HG02642 (cell line): ENCODE results near the gene ADARB1.

Source experiments
- ATAC-seq: cut with Tn5 transposase; IDR thresholded peaks from one replicate; pipeline ENCODE4 v1.9.1; 2021; ENCODE audit warnings: mild to moderate bottlenecking; ENCODE audit not compliant: unreplicated experiment, poor library complexity

ADARB1 gene

DNA sequence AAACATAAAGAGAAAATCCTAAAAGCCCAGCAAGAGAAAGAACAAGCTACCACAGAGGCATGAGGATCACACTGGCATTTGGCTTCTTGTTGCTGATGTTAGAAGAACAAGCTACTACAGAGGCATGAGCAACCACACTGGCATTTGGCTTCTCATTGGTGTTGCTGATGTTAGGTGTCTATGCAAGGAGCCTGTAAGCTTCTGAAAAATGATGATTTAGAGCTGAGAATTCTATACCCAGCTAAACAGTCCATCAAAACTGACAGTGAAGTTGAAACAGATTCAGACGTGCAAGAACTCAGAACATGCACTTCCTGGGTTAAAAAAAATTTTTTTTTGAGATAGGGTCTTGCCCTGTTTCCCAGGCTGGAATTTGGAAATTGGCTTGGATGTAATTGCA is 37.8 kb upstream of the ADARB1 start:
- no peak for ATAC-seq

DNA sequence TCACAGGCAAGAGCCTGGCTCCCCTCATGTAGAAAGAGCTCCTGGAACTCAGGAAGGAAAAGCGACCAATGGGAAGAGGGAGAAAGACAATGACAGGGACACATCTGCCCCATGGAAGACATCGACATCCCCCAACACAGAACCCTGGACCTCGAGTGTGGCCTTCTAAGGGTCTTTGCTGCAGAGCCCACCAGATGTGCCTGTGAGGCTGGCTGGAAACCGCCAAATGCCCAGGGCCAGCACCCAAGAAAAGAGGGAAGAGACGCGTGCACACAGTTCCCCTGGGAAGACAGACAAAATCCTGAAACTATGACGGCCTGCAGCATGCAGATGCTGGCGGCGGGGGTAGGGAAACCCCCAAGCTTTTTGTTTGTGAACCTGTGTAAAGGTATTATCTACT is 36.4 kb upstream of the ADARB1 start:
- ATAC-seq = no peak

DNA sequence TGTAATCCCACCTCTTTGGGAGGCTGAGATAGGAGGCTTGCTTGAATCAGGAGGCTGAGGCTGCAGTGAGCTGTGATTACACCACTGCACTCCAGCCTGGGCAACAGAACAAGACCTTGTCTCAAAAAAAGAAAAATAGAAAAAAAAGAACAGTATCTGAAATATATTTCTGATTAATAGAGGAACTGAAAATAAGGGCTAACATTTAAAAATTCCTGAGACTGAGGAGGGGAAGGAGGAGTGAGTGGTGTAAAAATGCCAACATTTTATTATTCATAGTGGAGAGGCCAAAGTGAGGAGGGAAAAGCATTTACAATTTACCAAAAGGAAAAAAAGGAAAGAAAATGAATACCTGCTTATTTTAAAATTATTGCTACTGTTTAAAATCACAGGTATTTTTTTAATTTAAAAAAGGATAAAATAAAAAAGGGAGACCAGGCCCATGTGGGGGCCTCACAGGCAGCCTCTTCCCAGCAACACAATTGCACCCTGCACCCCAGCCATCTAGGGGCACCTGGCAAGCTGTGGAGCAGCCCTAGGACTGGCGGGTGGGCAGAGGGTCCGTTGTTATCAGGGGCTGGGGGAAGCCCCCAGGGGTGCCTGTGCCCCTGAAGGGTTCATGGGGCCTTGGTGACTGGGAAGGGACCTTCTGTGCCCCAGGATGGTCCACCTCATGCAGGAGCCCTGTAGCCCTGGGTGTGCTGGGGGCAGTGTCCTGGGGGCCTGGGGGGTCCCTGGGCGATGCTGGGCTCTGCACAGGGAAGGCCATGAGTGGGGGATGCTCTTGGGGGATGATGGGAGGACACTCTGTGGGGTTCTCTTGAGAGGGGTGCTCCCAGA is 34.8 kb upstream of the ADARB1 start:
- ATAC-seq = no peak

DNA sequence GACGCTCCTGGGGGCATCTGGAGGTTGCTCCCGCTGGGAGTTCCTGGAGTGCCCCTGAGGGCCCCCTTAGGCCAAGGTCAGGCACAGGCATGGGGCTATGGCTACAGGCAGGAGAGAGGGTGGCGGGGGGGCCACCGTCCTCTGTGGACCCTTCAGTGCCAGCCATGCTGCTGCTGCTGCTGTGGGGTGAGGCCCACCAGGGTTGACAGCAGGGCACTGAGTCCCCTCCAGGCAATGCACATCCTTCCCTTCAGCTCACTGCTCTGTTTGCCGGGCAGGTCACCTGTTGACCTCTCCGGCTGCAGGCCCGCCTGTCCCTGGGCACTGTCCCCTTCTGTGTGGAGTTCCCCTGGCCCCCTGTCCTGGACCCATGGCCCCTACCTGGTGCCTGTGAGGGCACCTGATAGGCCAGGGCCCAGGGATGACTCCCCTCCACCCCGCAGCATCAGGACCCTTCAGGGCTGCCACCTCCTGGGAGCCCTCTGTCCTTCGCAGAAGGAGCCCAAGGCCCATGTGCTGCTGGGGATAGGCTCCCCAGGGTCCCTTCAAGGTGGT is 34.1 kb upstream of the ADARB1 start:
- no peak for ATAC-seq

DNA sequence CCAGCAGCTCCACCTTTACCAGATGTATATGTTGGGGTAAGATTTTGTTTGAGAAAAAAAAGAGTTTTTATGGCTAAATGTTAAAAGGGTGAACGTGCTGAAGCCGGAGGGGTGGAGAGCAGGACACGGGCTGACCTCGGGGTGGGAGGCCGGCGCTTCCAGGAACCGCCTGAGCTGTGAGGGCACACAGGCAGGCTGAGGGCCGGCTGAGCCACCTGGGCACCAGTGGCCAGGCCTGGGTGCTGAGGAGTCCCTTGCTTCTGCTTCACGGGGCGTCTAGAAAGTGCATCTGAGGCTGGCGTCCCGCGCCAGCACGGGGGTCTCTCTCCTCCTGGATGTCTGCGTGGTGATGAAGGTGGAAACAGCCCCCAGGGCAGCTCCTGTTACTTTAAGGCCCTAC is 33.6 kb upstream of the ADARB1 start:
- ATAC-seq = no peak

DNA sequence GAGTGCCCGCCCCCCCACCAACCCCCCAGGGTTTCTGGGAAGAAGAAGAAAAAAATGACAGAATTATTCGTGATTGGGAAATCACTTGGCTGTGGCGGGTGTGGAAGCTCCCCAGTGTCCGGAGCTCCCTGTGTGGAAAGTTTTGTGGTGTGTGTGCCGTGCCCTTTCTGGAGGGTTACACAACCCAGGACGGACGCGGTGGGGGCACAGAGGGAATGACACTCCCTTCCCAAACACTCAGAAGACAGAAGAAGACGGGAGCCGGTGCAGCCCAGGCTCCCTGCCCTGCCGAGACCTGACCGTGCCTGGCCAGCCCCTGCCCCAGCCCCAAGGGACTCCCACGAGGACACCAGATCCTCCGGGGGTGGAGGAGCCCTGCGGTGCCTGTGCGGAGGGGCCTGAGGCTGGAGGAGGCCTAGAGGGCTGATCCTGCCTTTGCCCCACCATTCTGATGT is 33.0 kb upstream of the ADARB1 start:
- no peak for ATAC-seq

DNA sequence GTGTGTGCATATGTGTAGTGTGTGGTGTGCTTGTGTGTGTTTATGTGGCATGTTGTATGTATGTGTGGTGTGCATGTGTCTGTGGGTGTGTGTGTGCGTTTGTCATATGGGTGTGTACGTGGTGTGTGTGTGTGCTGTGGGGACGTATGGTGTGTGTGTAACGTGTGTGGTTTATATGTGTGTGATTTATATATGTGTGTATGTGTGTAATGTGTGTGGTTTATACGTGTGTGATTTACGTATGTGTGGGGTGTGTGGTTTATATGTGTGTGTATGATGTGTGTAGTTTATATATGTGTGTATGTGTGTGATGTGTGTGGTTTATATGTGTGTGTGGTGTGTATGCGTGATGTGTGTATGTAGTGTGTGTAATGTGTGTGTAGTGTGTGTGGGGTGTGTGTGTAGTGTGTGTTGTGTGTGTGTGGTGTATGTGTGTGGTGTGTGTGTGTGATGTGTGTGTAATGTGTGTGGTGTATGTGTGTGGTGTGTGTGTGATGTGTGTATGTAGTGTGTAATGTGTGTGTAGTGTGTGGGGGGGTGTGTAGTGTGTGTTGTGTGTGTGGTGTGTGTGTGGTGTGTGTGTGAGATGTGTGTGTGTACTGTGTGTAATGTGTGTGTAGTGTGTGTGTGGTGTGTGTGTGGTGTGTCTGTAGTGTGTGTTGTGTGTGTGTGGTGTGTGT is 32.3 kb upstream of the ADARB1 start:
- ATAC-seq = no peak

DNA sequence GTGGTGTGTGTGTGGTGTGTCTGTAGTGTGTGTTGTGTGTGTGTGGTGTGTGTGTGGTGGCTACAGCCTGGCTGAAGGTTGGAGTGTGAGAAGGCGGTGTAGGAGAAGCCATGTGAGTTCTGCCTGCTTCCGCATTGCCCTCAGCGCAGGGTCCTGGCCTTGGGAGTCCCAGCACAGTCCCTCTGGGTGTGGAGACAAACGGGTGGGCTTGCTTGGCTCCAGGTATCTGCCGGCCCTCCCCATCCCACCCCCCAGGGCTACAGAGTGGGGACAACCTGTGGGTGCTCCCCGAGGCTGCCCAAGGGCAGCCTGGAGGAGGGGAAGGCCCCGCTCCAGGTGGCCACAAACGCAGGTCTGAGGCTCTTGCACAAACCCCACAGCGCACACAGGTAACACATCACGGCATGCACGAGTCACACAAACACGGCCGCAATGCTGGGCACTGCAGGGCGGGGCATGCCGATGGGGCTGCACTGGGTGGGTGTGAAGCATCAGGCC is 31.7 kb upstream of the ADARB1 start:
- ATAC-seq = no peak

DNA sequence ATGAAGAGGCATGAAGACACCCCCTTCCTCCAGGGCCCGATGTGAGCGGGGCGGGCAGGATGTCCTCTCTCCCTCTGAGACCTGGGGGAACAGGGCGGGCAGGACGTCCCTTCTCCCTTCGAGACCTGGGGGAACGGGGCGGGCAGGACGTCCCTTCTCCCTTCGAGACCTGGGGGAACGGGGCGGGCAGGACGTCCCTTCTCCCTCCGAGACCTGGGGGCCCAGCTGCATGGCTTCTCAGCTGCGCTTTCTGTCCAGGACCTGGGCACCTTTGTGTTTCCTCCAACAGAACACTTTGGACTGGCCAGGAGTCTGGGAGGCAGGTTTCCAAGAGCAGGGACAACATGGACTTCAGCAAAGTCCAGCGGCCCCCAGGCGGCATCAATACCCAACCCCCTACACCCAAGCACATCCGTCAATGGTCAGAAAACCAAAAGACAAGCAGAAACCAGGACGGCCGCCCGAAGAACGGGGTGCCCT is 30.8 kb upstream of the ADARB1 start:
- no peak for ATAC-seq

DNA sequence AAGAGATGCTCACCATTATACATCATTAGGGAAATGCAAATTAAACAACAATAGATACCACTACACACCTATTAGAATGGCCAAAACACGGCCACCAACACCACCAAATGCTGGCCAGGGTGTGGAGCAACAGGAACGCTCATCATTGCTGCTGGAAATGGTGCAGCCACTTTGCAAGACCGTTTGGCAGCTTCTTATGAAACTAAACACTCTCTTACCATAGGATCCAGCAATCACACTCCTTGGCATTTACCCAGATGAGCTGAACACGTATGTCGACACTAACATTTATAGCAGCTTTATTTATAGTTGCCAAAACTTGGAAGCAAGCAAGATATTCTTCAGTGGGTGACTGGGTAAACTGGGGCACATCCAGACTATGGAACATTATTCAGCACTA is 28.9 kb upstream of the ADARB1 start:
- no peak for ATAC-seq

DNA sequence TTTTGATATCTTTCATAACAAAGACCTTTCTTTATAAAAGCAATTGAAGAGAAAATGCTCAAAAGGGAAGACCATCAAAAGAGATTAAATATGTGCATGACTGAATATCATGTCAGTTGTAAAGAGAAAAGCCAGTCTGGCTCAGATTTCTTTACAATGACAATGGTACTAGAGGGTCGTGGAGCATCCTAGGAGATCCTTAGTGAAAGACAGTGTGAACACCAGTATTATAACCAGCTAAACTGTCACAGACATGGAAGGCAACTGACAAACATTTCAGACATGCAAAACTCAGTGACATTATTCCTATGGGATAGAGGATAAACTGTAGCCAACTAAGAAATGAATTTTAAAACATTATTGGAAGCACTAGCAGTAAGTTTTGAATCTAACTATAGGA is 27.1 kb upstream of the ADARB1 start:
- no peak for ATAC-seq

DNA sequence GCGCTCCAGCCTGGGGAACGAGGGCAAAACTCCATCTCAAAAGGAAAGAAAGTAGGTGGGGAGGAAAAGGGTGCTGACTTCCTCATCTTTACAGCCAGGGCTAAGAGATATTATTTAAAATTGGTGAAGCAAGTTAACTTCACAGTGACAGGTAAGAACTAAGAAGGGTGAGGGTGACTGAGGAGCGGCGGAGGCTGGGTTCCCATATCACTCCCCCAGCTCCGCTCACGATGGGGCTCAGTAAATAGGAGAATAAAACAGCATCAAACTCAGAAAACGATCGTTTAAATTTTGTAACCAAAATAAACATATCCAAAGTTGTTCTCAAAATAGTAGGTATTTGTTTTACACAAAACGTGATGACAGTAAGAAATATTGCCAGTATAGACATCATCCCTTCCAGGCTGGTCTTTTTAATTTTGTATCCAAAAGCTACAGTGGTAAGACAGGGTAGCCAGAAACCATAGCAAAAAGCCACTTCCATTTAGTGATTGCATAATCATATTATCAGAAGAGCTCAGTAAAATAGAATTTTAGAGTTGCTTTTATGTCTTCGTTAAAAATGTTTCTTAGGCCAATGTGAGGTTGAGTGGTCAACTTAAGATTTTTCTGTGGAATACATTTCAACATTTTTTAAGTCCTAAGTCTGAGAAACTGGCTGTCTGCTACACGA is 26.2 kb upstream of the ADARB1 start:
- ATAC-seq = no peak

DNA sequence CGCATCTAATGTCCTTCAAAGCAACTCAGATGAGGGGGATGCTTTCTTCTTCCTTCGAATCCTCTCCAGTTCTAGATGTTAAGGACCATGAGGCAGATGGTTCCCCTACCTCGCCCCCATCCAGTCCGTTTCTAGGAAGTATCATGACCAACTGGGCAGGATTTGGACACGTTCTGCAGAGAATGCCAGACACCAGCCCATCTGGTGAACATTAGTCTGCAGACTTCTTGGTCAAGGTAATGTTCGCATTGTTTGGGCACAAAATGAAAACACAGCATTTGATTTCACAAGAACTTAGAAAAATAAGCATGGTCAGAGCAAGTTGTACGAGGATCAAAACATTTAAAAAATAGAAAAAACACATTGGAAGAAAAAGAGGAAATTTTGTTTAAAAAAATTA is 25.4 kb upstream of the ADARB1 start:
- ATAC-seq = no peak

DNA sequence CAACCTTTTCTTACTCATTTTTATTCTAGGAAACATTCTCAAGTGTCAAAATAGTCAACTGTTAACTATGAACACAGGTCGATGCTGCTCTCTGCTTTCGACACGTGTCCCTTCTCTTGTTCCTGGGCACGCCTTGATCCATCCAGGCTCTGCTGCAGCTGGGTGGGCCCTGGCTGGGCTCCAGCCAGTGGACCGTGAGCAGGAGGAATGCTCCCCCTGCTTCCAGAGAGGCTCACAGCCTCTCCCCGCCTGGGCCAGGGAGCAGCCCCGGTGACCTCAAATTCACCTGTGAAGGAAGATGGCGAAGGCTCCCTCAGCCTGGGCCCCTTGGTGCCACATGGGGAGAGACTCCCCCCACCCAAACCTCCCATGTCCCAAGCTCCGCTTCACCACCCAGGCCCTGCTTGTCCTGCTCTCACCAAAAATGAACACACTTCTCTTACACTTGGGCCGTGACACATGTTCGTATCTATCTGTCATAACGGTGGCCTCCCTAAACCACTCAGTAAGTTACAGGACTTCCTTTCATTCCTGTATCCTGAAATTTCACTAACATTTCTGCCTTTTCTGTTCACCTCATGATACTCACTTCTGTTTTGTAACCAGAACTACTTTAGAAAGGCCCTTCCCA is 24.6 kb upstream of the ADARB1 start:
- ATAC-seq = no peak

DNA sequence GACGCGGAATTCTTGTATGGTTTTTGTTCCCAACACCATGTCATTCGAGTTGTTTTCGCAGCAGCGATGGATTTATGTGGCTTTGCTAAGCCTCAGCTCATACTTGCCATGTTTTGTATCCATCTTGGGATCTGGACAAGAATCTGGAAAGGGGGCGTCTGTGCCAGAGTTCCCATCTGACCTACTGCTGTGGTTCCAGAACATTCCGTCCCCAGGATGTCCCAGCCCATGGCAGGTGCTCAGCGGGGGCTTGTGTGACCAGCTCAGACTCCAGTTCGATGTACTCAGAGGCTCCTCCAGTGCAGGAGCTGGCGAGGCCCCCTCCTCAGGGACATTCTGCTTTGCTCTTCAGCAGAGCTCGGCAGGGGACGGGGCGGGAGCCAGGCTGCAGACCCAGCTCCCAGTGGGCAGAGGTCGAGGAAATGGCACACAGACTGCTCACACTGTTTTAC is 24.0 kb upstream of the ADARB1 start:
- no peak for ATAC-seq

DNA sequence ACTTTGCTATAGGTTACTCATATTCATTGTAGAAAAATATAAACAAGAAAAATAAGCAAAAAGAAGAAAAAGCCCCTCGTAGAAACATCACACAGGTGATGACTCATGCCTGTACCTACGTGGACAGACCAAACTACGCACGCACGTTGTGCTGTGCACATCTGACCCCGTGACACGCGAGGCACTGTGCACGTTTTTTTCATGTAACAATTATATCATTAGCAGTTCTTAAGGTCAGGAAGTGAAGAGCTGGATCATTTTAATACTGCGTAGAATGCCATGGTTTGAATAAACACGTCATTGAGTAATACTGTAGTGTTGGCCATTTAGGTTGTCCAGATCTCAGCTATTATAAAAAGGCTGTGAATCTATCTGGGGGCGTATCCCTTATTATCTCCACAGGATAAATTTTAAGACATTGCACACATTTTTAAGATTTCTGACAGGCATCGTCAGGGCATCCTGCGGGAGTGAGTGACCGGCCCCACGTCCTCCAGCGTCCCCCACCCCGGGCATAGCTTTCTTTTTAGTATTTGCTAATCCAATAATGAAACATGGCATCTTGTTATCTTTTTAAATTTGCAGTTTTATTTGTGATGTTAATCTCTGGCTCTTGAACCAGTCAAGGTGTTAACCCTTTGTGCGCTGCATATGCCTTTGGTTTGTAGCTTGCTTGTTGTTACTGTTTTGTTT is 23.4 kb upstream of the ADARB1 start:
- ATAC-seq = no peak

DNA sequence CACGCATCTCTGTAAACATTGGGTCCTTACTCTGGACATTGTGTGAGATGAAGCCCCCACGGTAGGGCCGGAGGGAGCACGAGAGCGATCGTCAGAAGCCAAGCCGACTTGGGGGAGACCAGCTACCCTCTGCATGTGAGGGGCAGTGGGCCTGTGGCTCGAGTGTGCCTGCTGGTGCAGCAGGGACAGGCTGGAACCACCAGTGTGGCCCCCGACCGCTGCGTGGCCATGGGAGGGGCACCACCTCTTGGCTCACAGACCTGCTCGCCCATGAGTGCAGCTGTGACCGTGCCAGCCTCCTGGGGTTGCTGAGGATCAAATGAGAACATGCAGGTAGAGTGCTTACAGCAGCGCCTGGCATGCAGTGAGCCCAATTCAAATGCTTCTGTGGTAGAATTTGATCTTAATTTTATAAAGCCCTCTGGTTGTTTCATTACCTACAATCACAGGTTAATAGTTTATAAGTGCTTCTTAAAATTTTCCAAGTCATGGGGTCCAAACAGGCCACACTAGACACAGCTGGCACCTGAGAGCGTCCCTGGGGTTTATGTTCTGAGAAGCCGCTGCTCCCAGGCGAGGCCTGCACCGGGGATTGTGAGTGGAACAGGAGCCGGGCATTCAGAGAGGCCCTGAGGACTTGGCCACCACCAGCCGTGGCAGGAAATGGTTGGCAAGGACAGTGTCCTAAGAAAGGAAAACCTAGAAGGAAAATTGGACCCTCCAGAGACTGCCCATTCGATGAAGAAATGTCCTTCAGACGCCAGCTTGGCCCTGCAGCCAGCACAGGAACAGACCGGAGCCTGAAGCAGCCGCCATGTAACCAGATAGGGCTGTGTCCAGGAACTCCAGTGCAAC is 22.6 kb upstream of the ADARB1 start:
- ATAC-seq = no peak

DNA sequence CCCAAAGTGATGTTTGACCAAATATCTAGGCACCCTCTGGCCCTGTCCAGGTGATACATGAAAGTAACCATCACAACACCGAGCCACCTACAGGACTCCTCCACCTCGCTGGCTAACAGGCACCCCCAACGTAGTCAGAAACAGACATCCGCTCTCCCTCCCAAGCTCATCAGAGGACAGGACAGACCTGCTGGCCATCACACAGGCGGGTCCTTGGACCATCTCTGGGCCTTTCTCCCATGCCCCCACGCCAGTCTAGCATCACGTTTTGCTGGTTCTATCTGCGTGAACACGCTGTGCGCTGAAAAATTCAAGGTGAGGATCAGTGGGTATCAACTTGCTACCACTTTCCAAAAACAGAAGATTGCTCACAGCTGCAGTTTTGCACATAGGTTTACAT is 21.4 kb upstream of the ADARB1 start:
- no peak for ATAC-seq
